ENCODE measurements around the gene TMEM120B.

The TMEM120B gene

DNA sequence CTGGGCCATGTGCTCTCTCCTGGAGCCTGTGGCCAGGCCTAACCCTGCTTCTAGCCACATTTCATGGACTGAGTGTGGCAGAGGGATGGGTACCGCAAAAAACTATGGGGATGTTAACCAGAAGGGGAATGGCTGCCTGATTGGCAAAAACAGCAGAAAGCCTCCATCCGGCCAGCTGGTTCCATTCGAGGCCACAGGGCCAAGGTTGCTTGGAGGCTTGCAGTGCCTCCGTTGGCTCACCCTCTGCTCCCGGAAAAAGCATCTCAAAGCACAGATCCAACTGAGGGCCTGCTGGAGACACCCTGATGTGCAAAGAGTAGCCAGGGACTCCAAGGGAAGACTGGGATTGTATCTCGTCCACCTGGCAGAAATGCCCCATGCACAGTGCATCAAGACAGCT is 16.5 kb downstream of the TMEM120B start:
- H2BK15ac ChIP-seq (ENCODE audit: low read depth, poor library complexity, severe bottlenecking) = no peak overlapping the region
- H3K79me1 ChIP-seq (replicated peaks; ENCODE audit: low read length, poor library complexity, severe bottlenecking) = peaks cover 27% of the 10 kb centered on the region
- no peak overlapping the region for H3K4ac ChIP-seq (ENCODE audit: low read depth in 1 of 2, low read length in 2 of 2)
- H3K27me3 ChIP-seq (ENCODE audit: control insufficient read depth in 1 of 2, insufficient read depth in 1 of 2, low read length in 2 of 2) = no peaks in the 10 kb centered on the region
- H3K9me3 ChIP-seq (ENCODE audit: control insufficient read depth, low read length) = no peaks in the 10 kb centered on the region
- peaks cover 1% of the 10 kb centered on the region for H3K4me1 ChIP-seq (ENCODE audit: control insufficient read depth, insufficient read depth, low read depth, low read length)
- no peak overlapping the region for H3K9ac ChIP-seq (ENCODE audit: low read length)
- H3K27ac ChIP-seq (ENCODE audit: low read length, poor library complexity, severe bottlenecking) = no peak overlapping the region
- no peak overlapping the region for H2AFZ ChIP-seq (ENCODE audit: low read depth, low read length)
- H3K4me2 ChIP-seq (ENCODE audit: low read length, poor library complexity, severe bottlenecking) = no peak overlapping the region
- no peak overlapping the region for H2AK5ac ChIP-seq (ENCODE audit: low read length, severe bottlenecking)
- no peak overlapping the region for H2BK5ac ChIP-seq (ENCODE audit: low read depth, low read length, poor library complexity, severe bottlenecking)
- H3K23ac ChIP-seq (ENCODE audit: low read length in 2 of 2) = no peak overlapping the region
- H2BK12ac ChIP-seq (ENCODE audit: low read length in 2 of 2) = no peak overlapping the region
- H3K14ac ChIP-seq (ENCODE audit: low read length in 2 of 2) = no peak overlapping the region
- peaks cover 7 to 9% of the 10 kb centered on the region in 2 experiments for H3K36me3 ChIP-seq (ENCODE audit: control insufficient read depth in 1 of 2, insufficient read depth in 2 of 2, low read depth in 1 of 2, low read length in 2 of 2)
- H2BK120ac ChIP-seq (ENCODE audit: low read depth, low read length) = no peak overlapping the region
- WGBS = 89% methylated on average over 6 of the region's 6 CpGs
- H3K4me3 ChIP-seq (ENCODE audit: insufficient read depth in 1 of 2, low read depth in 1 of 2, low read length in 2 of 2) = no peak overlapping the region
- H3K18ac ChIP-seq (ENCODE audit: low read depth in 1 of 2, low read length in 2 of 2) = no peak overlapping the region
- no peak for DNase-seq
- no peak overlapping the region for H4K91ac ChIP-seq (ENCODE audit: low read length)
- no peak overlapping the region for H4K8ac ChIP-seq (ENCODE audit: low read length)

GRCh38 chr12:121731473-121731872 is 18.9 kb downstream of the TMEM120B start:
- no peak overlapping the region for H4K8ac ChIP-seq (ENCODE audit: low read length)
- no peak overlapping the region for H3K4me3 ChIP-seq (ENCODE audit: insufficient read depth in 1 of 2, low read depth in 1 of 2, low read length in 2 of 2)
- H3K27me3 ChIP-seq (ENCODE audit: control insufficient read depth in 1 of 2, insufficient read depth in 1 of 2, low read length in 2 of 2) = no peaks in the 10 kb centered on the region
- no peak overlapping the region for H2BK5ac ChIP-seq (ENCODE audit: low read depth, low read length, poor library complexity, severe bottlenecking)
- no peak overlapping the region for H2BK12ac ChIP-seq (ENCODE audit: low read length in 2 of 2)
- no peak overlapping the region for H3K27ac ChIP-seq (ENCODE audit: low read length, poor library complexity, severe bottlenecking)
- no peak overlapping the region for H3K14ac ChIP-seq (ENCODE audit: low read length in 2 of 2)
- H3K9me3 ChIP-seq (ENCODE audit: control insufficient read depth, low read length) = no peaks in the 10 kb centered on the region
- no peak overlapping the region for H2AFZ ChIP-seq (ENCODE audit: low read depth, low read length)
- H2AK5ac ChIP-seq (ENCODE audit: low read length, severe bottlenecking) = no peak overlapping the region
- H2BK15ac ChIP-seq (ENCODE audit: low read depth, poor library complexity, severe bottlenecking) = no peak overlapping the region
- no peak overlapping the region for H3K23ac ChIP-seq (ENCODE audit: low read length in 2 of 2)
- H3K18ac ChIP-seq (ENCODE audit: low read depth in 1 of 2, low read length in 2 of 2) = no peak overlapping the region
- H3K4ac ChIP-seq (ENCODE audit: low read depth in 1 of 2, low read length in 2 of 2) = no peak overlapping the region
- no peak for DNase-seq
- H3K79me1 ChIP-seq (replicated peaks; ENCODE audit: low read length, poor library complexity, severe bottlenecking) = peaks cover 25% of the 10 kb centered on the region
- H3K36me3 ChIP-seq (ENCODE audit: control insufficient read depth in 1 of 2, insufficient read depth in 2 of 2, low read depth in 1 of 2, low read length in 2 of 2) = peaks cover 0 to 7% of the 10 kb centered on the region in 2 experiments
- H3K4me1 ChIP-seq (ENCODE audit: control insufficient read depth, insufficient read depth, low read depth, low read length) = peaks cover 1% of the 10 kb centered on the region
- 99% methylated on average over 6 of the region's 7 CpGs for WGBS
- no peak overlapping the region for H4K91ac ChIP-seq (ENCODE audit: low read length)
- no peak overlapping the region for H2BK120ac ChIP-seq (ENCODE audit: low read depth, low read length)
- H3K9ac ChIP-seq (ENCODE audit: low read length) = no peak overlapping the region
- no peak overlapping the region for H3K4me2 ChIP-seq (ENCODE audit: low read length, poor library complexity, severe bottlenecking)

DNA sequence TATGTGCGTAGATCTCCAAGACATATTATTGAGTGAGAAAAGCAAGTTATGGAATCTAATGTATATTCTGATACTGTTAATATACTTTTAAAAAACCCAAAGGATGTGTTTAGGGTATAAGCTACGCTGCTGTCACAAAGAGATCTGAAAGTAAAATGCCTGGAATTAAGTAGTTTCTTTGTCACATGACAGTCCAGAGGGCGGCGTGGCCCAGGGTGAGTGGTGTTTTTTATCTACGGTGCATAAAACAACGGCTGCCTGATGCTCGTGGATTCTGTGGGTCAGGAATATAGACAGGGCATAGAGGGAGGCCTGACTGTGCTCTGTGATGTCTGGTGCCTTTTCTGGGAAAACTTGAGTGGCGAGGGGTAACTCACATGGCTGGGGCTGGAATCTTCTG is 21.3 kb downstream of the TMEM120B start:
- H2AK5ac ChIP-seq (ENCODE audit: low read length, severe bottlenecking) = no peak overlapping the region
- H4K8ac ChIP-seq (ENCODE audit: low read length) = no peak overlapping the region
- H2BK120ac ChIP-seq (ENCODE audit: low read depth, low read length) = no peak overlapping the region
- H2BK15ac ChIP-seq (ENCODE audit: low read depth, poor library complexity, severe bottlenecking) = no peak overlapping the region
- H3K18ac ChIP-seq (ENCODE audit: low read depth in 1 of 2, low read length in 2 of 2) = no peak overlapping the region
- H3K9me3 ChIP-seq (ENCODE audit: control insufficient read depth, low read length) = no peaks in the 10 kb centered on the region
- H3K27me3 ChIP-seq (ENCODE audit: control insufficient read depth in 1 of 2, insufficient read depth in 1 of 2, low read length in 2 of 2) = no peaks in the 10 kb centered on the region
- no peak for DNase-seq
- H4K91ac ChIP-seq (ENCODE audit: low read length) = no peak overlapping the region
- no peak overlapping the region for H3K23ac ChIP-seq (ENCODE audit: low read length in 2 of 2)
- no peak overlapping the region for H2BK12ac ChIP-seq (ENCODE audit: low read length in 2 of 2)
- no peak overlapping the region for H3K4me3 ChIP-seq (ENCODE audit: insufficient read depth in 1 of 2, low read depth in 1 of 2, low read length in 2 of 2)
- peaks cover 0 to 7% of the 10 kb centered on the region in 2 experiments for H3K36me3 ChIP-seq (ENCODE audit: control insufficient read depth in 1 of 2, insufficient read depth in 2 of 2, low read depth in 1 of 2, low read length in 2 of 2)
- peaks cover 3% of the 10 kb centered on the region for H3K4me1 ChIP-seq (ENCODE audit: control insufficient read depth, insufficient read depth, low read depth, low read length)
- H3K27ac ChIP-seq (ENCODE audit: low read length, poor library complexity, severe bottlenecking) = no peak overlapping the region
- H3K4me2 ChIP-seq (ENCODE audit: low read length, poor library complexity, severe bottlenecking) = no peak overlapping the region
- no peak overlapping the region for H3K14ac ChIP-seq (ENCODE audit: low read length in 2 of 2)
- no peak overlapping the region for H3K4ac ChIP-seq (ENCODE audit: low read depth in 1 of 2, low read length in 2 of 2)
- H2AFZ ChIP-seq (ENCODE audit: low read depth, low read length) = no peak overlapping the region
- H3K79me1 ChIP-seq (replicated peaks; ENCODE audit: low read length, poor library complexity, severe bottlenecking) = peaks cover 23% of the 10 kb centered on the region
- no peak overlapping the region for H2BK5ac ChIP-seq (ENCODE audit: low read depth, low read length, poor library complexity, severe bottlenecking)
- WGBS = 97% methylated on average over 7 of the region's 8 CpGs
- no peak overlapping the region for H3K9ac ChIP-seq (ENCODE audit: low read length)

DNA sequence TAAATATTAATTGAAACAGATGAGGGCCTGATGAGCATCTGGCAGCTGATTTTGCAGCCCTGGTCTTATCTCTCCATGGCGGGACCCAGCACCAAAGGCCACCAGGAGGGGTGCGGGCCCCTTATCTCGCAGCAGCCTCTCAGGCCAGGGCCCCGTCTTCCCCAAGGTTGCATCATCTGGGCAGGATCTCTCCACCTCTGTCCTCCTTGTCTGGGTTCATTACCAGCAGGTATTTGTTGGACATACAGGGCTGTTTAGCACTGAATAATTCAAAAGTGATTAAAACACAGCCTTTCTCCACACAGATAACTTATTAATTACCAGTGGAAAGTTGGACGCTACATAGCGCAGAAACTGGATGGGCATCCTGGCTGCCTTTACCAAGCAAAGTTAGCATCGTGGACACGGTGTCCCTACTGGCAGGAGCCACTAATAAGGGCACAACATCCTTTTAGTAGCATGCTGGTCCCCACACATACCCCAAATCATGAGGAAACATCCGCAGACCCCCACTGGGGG is 25.8 kb downstream of the TMEM120B start:
- no peaks in the 10 kb centered on the region for H3K9me3 ChIP-seq (ENCODE audit: control insufficient read depth, low read length)
- no peak overlapping the region for H2BK5ac ChIP-seq (ENCODE audit: low read depth, low read length, poor library complexity, severe bottlenecking)
- H3K36me3 ChIP-seq (ENCODE audit: control insufficient read depth in 1 of 2, insufficient read depth in 2 of 2, low read depth in 1 of 2, low read length in 2 of 2) = peaks cover 0 to under 1% of the 10 kb centered on the region in 2 experiments
- no peak overlapping the region for H3K14ac ChIP-seq (ENCODE audit: low read length in 2 of 2)
- no peak overlapping the region for H3K4me3 ChIP-seq (ENCODE audit: insufficient read depth in 1 of 2, low read depth in 1 of 2, low read length in 2 of 2)
- H2AFZ ChIP-seq (ENCODE audit: low read depth, low read length) = no peak overlapping the region
- no peak overlapping the region for H2BK15ac ChIP-seq (ENCODE audit: low read depth, poor library complexity, severe bottlenecking)
- H2BK120ac ChIP-seq (ENCODE audit: low read depth, low read length) = no peak overlapping the region
- H4K91ac ChIP-seq (ENCODE audit: low read length) = no peak overlapping the region
- no peak overlapping the region for H2BK12ac ChIP-seq (ENCODE audit: low read length in 2 of 2)
- DNase-seq = no peak
- H2AK5ac ChIP-seq (ENCODE audit: low read length, severe bottlenecking) = no peak overlapping the region
- 98% methylated on average over 7 of the region's 9 CpGs for WGBS
- H3K4ac ChIP-seq (ENCODE audit: low read depth in 1 of 2, low read length in 2 of 2) = no peak overlapping the region
- no peak overlapping the region for H4K8ac ChIP-seq (ENCODE audit: low read length)
- no peak overlapping the region for H3K4me2 ChIP-seq (ENCODE audit: low read length, poor library complexity, severe bottlenecking)
- peaks cover 17% of the 10 kb centered on the region for H3K79me1 ChIP-seq (replicated peaks; ENCODE audit: low read length, poor library complexity, severe bottlenecking)
- peaks cover 6% of the 10 kb centered on the region for H3K4me1 ChIP-seq (ENCODE audit: control insufficient read depth, insufficient read depth, low read depth, low read length)
- H3K18ac ChIP-seq (ENCODE audit: low read depth in 1 of 2, low read length in 2 of 2) = no peak overlapping the region
- no peak overlapping the region for H3K27ac ChIP-seq (ENCODE audit: low read length, poor library complexity, severe bottlenecking)
- H3K23ac ChIP-seq (ENCODE audit: low read length in 2 of 2) = no peak overlapping the region
- no peaks in the 10 kb centered on the region for H3K27me3 ChIP-seq (ENCODE audit: control insufficient read depth in 1 of 2, insufficient read depth in 1 of 2, low read length in 2 of 2)
- H3K9ac ChIP-seq (ENCODE audit: low read length) = no peak overlapping the region

Data from mesenchymal stem cell (in vitro differentiated cells and primary cell).